ENCODE data around the gene TIGD1.
A peak's percentile ranks its signal among the peaks of the same experiment; 100 is the strongest.

TIGD1 gene

DNA sequence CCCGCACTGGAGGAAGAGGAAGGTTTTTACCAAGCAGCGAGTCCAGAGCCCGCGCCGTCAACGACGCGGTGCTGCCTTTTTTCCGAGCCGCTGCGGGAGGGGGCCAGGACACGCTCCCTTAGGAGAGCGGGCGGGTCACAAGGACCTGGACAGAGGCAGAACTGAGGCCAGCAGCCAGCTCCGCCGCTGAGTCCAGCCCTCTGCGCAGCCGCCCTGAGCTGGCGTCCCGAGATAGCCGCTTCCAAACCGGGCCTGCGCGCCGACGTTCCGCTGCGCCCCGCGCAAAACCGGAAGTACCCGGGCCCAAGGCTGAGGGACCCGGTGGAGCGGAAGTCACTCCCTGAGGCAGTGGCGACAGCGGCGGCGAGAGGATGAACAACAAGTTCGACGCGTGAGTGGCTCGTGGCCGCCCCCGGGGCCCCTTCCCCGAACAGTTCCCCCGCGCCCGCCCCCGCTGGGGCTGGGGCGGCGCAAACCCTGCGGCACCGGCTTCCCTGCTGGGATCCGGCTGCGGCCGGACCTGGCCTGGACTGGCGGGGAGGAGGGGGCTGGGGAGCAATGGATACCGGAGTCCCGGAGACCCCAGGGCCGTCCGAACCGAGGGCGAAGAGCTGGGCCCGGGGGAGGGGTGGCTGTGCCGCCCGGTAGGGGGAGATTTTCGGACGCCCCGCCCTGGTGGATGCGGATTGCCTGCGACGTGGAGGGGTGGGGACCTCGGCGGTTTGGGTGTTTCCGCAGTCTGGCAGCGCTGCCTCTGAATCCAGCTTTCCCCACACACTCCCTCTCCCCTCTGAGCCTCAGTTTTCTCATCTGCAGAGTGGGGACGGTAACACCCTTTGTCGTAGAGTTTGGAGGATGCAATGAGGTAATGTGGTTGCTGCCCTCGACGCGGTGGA, at the start of gene TIGD1, which contains the start of gene EIF4E2:
TIGD1 (minus strand) TSS at position 204 of the 896 bp plus-strand sequence. CDS start 675 bp downstream, outside the sequence.
EIF4E2 (plus strand) TSS at position 336 of the 896 bp plus-strand sequence; CDS start at position 372, 36 bp downstream.
- peaks cover 6% of the 10 kb centered on the region for H3K4me1 ChIP-seq (ENCODE audit: control insufficient read depth, insufficient read depth, low read length)
- H3K36me3 ChIP-seq (ENCODE audit: control insufficient read depth, insufficient read depth, low read length) = peaks cover 7% of the 10 kb centered on the region

DNA sequence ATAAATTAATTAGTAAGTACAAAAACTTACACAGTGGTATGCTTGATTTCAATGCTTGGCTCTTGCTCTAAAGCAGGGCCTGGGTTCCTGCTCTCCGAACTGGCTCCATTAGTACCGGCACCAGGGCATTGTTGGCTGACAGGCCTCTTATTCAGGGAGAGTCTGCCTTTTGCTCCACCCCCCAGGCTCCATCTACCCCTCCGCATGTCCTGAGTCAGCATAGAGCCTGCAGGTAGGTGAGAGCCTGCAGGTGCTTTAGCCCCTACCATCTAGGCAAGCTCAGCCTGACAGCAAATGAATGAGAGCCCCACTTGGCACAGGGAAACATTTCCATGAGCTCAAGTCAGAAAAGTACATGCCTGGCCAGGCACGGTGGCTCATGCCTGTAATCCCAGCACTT, 47.9 kb upstream of the TIGD1 start:
- Histone ChIP-seq H3K9me3 (ENCODE audit: control insufficient read depth, insufficient read depth, low read length) (no peaks in the 10 kb centered on the region), H3K27me3 (ENCODE audit: control insufficient read depth, insufficient read depth, low read length) (no peaks in the 10 kb centered on the region), H3K4me3 (ENCODE audit: low read depth, low read length) (no peak overlapping the region), H3K9ac (ENCODE audit: low read depth, low read length) (no peak overlapping the region), H3K36me3 (ENCODE audit: control insufficient read depth, insufficient read depth, low read length) (no peaks in the 10 kb centered on the region), H3K4me1 (ENCODE audit: control insufficient read depth, insufficient read depth, low read length) (no peaks in the 10 kb centered on the region)

More for the DNA sequence above, at the start of gene TIGD1, which contains the start of gene EIF4E2:
- peak within 1 kb of the TSS; percentile 99 for H3K4me3 ChIP-seq (ENCODE audit: low read depth, low read length)
- H3K9me3 ChIP-seq (ENCODE audit: control insufficient read depth, insufficient read depth, low read length) = no peaks in the 10 kb centered on the region
- peak within 1 kb of the TSS; percentile 88 for H3K9ac ChIP-seq (ENCODE audit: low read depth, low read length)
- no peaks in the 10 kb centered on the region for H3K27me3 ChIP-seq (ENCODE audit: control insufficient read depth, insufficient read depth, low read length)

DNA sequence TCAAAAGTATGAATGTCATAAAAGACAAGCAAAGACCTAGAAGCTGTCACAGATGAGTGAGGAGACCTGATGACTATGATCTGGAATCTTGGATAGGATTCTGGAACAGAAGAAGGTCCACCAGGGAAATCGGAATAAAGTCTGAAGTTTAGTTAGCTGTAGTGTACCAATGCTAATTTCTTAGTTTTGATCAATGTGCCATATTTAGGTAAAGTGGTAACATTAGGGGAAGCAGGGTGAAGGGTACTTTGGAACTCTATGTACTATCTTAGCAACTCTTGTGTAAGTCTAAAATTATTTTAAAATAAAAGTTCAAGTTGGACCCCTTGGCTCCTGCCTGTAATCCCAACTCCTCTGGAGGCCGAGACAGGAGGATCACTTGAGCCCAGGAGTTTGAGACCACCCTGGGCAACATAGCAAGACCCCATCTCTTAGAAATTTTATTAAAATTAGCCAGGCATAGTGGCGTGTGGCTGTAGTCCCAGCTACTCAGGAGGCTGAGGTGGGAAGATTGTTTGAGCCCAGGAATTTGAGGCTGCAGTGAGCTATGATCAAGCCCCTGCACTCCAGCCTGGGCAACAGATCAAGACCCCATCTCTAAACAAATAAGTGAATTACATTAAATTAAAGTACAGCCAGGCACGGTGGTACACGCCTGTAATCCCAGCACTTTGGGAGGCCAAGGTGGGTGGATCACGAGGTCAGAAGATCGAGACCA, 47.2 kb upstream of the TIGD1 start:
- H3K4me3 ChIP-seq (ENCODE audit: low read depth, low read length) = no peak overlapping the region
- no peaks in the 10 kb centered on the region for H3K36me3 ChIP-seq (ENCODE audit: control insufficient read depth, insufficient read depth, low read length)
- no peaks in the 10 kb centered on the region for H3K27me3 ChIP-seq (ENCODE audit: control insufficient read depth, insufficient read depth, low read length)
- no peaks in the 10 kb centered on the region for H3K9me3 ChIP-seq (ENCODE audit: control insufficient read depth, insufficient read depth, low read length)
- H3K9ac ChIP-seq (ENCODE audit: low read depth, low read length) = no peak overlapping the region
- no peaks in the 10 kb centered on the region for H3K4me1 ChIP-seq (ENCODE audit: control insufficient read depth, insufficient read depth, low read length)

DNA sequence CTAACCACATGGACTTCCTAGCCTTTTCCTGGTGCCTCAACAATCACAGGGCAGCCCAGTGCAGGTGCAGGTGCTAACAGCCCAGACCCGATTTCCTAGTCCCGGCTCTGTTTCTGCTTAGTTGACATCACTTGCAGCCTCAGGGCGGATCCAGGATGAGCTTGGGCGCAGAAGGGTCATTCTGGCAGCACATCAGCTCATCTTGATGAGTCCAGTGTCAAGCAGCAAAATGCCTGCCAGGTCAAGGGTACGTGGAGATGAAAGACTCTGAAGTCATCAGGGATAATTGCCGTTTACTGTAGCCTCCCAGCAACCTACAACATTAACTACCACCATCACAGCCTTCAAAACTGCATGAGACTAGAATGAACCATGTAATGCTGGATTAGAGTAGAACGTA, 43.6 kb upstream of the TIGD1 start:
- Histone ChIP-seq H3K36me3 (ENCODE audit: control insufficient read depth, insufficient read depth, low read length) (no peaks in the 10 kb centered on the region), H3K27me3 (ENCODE audit: control insufficient read depth, insufficient read depth, low read length) (no peaks in the 10 kb centered on the region), H3K4me1 (ENCODE audit: control insufficient read depth, insufficient read depth, low read length) (peaks cover 2% of the 10 kb centered on the region), H3K9ac (ENCODE audit: low read depth, low read length) (no peak overlapping the region), H3K4me3 (ENCODE audit: low read depth, low read length) (no peak overlapping the region), H3K9me3 (ENCODE audit: control insufficient read depth, insufficient read depth, low read length) (no peaks in the 10 kb centered on the region)

DNA sequence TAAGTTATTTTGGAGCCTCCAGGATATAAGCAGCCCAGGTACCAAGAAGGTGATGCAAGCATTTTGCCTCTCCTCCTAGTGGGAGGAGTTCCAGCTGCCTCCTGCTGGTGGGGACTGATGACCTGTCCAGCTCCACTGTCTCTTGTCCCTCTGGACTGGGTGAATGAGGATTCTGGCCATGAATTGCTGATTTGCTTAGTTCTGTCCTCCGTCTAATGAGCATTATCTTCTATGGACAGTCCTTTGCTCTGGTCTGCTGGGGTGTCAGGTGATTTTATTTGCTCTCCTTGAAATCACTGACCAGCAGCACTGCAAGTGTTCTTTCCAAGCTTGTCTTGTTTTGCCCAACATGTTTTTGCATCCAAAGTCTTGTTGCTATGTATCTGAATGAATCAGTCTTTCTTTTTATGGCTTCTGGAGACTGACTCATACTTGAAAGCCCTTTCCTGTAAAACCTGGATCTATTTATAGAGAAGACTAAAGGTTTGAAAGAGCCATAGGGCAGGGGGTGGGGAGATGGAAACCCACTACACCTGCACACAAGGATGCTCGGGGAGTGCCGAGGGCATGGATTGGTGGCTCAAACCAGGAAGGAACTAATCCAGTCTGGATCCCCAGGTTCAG, 42.5 kb upstream of the TIGD1 start:
- Histone ChIP-seq H3K9me3 (ENCODE audit: control insufficient read depth, insufficient read depth, low read length) (no peaks in the 10 kb centered on the region), H3K4me3 (ENCODE audit: low read depth, low read length) (no peak overlapping the region), H3K9ac (ENCODE audit: low read depth, low read length) (no peak overlapping the region), H3K27me3 (ENCODE audit: control insufficient read depth, insufficient read depth, low read length) (no peaks in the 10 kb centered on the region), H3K36me3 (ENCODE audit: control insufficient read depth, insufficient read depth, low read length) (no peaks in the 10 kb centered on the region), H3K4me1 (ENCODE audit: control insufficient read depth, insufficient read depth, low read length) (peaks cover 2% of the 10 kb centered on the region)

DNA sequence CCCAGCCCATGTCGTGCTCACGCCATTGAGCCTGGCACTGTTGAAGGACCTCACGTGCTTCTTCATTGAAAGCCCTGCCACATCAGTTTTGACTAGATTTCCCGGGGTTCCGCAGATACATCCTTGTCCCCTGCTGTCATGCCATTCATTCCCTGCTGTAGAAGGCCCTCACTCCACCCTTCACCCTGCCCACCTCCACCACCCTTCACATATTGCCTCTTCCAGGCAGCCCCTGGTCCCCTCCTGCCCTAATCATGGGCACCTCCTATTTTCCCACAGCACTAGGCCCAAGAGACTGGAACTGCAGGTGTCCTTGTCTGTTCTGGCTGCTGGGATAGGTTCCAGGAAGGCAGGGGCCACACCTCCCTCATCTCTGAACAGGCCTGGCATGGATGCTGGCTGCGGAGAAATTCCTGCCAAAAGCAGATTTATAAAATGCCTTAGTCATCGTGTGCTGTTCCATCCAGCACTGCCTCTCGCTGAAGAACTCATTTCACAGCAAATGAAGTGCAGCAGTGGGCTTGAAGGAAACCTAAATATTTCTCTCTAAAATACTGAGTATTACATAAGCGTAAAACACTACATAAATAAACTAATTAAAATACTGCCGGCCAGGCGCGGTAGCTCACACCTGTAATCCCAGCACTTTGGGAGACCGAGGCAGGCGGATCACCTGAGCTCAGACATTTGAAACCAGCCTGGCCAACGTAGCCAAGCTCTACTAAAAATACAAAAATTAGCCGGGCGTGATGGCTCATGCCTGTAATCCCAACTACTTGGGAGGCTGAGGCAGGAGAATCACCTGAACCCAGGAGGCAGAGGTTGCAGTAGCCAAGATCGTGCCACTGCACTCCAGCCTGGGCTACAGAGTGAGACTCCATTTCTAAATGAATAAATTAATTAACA, 38.6 kb upstream of the TIGD1 start:
- Histone ChIP-seq H3K9me3 (ENCODE audit: control insufficient read depth, insufficient read depth, low read length) (no peaks in the 10 kb centered on the region), H3K9ac (ENCODE audit: low read depth, low read length) (no peak overlapping the region), H3K36me3 (ENCODE audit: control insufficient read depth, insufficient read depth, low read length) (no peaks in the 10 kb centered on the region), H3K4me1 (ENCODE audit: control insufficient read depth, insufficient read depth, low read length) (peaks cover 6% of the 10 kb centered on the region), H3K4me3 (ENCODE audit: low read depth, low read length) (no peak overlapping the region), H3K27me3 (ENCODE audit: control insufficient read depth, insufficient read depth, low read length) (no peaks in the 10 kb centered on the region)

DNA sequence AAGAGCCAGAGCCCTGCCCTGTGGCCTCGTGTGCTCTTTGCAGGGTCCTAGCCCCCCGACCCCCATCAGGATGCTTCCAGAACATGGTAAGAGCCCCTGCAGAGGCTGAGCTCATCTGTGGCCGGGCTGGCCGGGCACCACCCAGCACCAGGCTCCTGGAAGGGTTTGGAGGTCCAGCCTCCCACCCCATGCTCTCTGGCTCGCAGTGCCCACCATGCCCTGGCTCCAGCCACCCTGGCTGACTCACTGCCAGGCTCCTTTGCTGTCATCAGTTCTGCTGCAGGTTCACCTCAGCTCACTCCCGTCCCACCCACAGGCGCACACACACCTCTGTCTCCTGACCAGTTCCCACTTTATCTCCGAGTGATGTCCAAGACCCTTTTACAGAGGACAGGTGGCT, 37.7 kb upstream of the TIGD1 start:
- Histone ChIP-seq H3K9me3 (ENCODE audit: control insufficient read depth, insufficient read depth, low read length) (no peaks in the 10 kb centered on the region), H3K4me1 (ENCODE audit: control insufficient read depth, insufficient read depth, low read length) (peaks cover 6% of the 10 kb centered on the region), H3K9ac (ENCODE audit: low read depth, low read length) (no peak overlapping the region), H3K27me3 (ENCODE audit: control insufficient read depth, insufficient read depth, low read length) (no peaks in the 10 kb centered on the region), H3K36me3 (ENCODE audit: control insufficient read depth, insufficient read depth, low read length) (no peaks in the 10 kb centered on the region), H3K4me3 (ENCODE audit: low read depth, low read length) (no peak overlapping the region)

DNA sequence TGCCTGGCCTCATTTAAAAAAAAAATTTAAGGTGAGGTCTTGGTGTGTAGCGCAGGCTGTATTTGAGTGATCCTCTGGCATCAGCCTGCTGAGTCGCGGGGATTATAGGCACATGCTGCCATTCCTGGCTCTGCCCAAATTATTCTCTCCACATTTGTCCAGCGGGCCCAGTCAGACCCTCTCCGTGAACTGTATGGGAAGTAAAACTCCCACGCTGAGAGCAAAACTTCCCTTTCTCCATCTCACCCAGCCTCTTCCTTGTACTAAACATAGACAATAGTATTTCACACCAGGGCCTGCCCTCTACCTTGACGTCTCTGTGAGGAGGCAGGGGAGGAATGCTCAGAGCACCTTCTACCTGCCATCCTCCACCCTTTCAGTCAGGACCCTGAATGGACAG, 37.2 kb upstream of the TIGD1 start:
- H3K9me3 ChIP-seq (ENCODE audit: control insufficient read depth, insufficient read depth, low read length) = no peaks in the 10 kb centered on the region
- no peak overlapping the region for H3K9ac ChIP-seq (ENCODE audit: low read depth, low read length)
- H3K27me3 ChIP-seq (ENCODE audit: control insufficient read depth, insufficient read depth, low read length) = no peaks in the 10 kb centered on the region
- H3K4me1 ChIP-seq (ENCODE audit: control insufficient read depth, insufficient read depth, low read length) = peaks cover 6% of the 10 kb centered on the region
- H3K36me3 ChIP-seq (ENCODE audit: control insufficient read depth, insufficient read depth, low read length) = no peaks in the 10 kb centered on the region
- H3K4me3 ChIP-seq (ENCODE audit: low read depth, low read length) = no peak overlapping the region

DNA sequence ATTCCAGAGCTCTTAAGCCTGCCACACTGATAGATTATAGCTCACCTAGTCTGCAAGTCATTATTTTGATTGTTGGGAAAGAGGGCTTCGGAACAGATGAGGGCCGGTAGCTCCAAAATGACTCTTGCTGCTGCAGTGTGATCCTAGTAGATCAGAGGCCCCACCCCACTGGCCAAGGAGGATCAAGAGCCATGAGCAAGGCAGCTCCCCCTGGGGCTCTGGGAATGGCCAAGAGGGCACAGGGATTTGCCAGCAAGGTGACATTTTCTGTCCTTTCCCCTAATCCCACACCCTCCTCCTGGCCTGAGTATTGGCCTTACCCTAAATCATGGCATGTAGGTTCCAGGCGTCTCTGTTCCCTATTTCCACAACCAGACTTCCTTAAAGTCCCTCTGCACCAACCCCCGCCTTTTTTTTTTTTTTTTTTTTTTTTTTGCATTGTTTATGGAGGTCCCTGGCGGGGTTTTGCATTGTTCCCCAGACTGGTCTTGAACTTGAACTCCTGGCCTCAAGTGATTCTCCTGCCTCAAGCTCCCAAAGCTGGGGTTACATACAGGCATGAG, 36.7 kb upstream of the TIGD1 start:
- Histone ChIP-seq H3K27me3 (ENCODE audit: control insufficient read depth, insufficient read depth, low read length) (no peaks in the 10 kb centered on the region), H3K9me3 (ENCODE audit: control insufficient read depth, insufficient read depth, low read length) (no peaks in the 10 kb centered on the region), H3K4me3 (ENCODE audit: low read depth, low read length) (no peak overlapping the region), H3K4me1 (ENCODE audit: control insufficient read depth, insufficient read depth, low read length) (peaks cover 6% of the 10 kb centered on the region), H3K36me3 (ENCODE audit: control insufficient read depth, insufficient read depth, low read length) (no peaks in the 10 kb centered on the region), H3K9ac (ENCODE audit: low read depth, low read length) (no peak overlapping the region)

DNA sequence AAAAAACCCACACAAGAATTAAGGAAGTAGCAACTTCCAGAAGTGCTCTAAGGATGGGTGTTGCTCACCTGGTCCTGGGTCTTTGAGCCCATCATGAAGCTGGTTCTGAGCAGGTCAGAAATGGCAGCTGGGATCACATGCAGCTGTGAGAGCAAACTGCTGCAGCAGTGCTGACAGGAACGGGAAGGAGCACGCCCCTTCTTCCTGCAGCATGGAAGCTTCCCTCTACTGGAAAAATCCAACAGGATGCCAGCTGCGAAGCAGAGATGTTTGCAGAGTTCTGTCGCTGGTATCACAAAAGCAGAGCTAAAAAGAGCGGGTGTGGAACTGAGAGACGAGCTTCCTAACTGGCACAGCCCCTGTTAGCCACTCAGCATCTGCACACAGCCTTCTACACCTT, 33.9 kb upstream of the TIGD1 start:
- H3K4me3 ChIP-seq (ENCODE audit: low read depth, low read length) = no peak overlapping the region
- H3K9ac ChIP-seq (ENCODE audit: low read depth, low read length) = no peak overlapping the region
- no peaks in the 10 kb centered on the region for H3K9me3 ChIP-seq (ENCODE audit: control insufficient read depth, insufficient read depth, low read length)
- H3K36me3 ChIP-seq (ENCODE audit: control insufficient read depth, insufficient read depth, low read length) = peaks cover 3% of the 10 kb centered on the region
- peaks cover 4% of the 10 kb centered on the region for H3K4me1 ChIP-seq (ENCODE audit: control insufficient read depth, insufficient read depth, low read length)
- no peaks in the 10 kb centered on the region for H3K27me3 ChIP-seq (ENCODE audit: control insufficient read depth, insufficient read depth, low read length)

DNA sequence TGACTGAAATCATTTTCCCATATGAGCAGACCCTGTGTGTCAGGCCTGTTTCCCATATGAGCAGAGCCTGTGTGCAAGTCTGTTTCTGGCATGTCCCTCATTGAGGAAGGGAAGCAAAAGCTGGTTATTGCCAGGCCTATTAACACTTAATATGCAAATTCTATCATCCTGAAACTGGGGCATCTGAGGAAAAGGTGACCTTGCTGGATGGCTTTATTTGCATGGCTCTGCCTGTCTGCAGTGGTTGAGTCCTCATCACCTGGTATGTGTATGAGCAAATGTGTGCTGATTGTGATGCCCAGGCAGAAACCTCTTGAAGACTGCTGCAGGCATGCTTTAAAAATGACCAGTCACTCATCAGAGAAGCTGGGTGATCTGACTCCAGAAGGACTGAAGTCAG, 31.4 kb upstream of the TIGD1 start:
- Histone ChIP-seq H3K4me1 (ENCODE audit: control insufficient read depth, insufficient read depth, low read length) (peaks cover under 1% of the 10 kb centered on the region), H3K4me3 (ENCODE audit: low read depth, low read length) (no peak overlapping the region), H3K36me3 (ENCODE audit: control insufficient read depth, insufficient read depth, low read length) (peaks cover 3% of the 10 kb centered on the region), H3K9me3 (ENCODE audit: control insufficient read depth, insufficient read depth, low read length) (no peaks in the 10 kb centered on the region), H3K9ac (ENCODE audit: low read depth, low read length) (no peak overlapping the region), H3K27me3 (ENCODE audit: control insufficient read depth, insufficient read depth, low read length) (no peaks in the 10 kb centered on the region)
